HFFc6 (cell line): ENCODE results near the gene ZBTB17. TPM values are rescaled to one million over a fixed set of nuclear protein-coding genes. Genes with fewer than 3 reads are reported as not detected.
"Not testable (repeated sequence)": the region's sequence is repeated elsewhere in the genome, so short reads cannot be mapped to it uniquely, and the experiment has no call there.

Source experiments
- DNase-seq: peaks from one replicate; pipeline ENCODE4 v3.0.0-alpha.2; 2018
- H3K27ac Mint-ChIP-seq: 2 replicates; pipeline ENCODE4 v1.8.0; 2020; ENCODE audit warnings: mild to moderate bottlenecking, mixed read lengths
- H3K27me3 Mint-ChIP-seq: 2 replicates; pipeline ENCODE4 v1.8.0; 2021; ENCODE audit warnings: mild to moderate bottlenecking, moderate library complexity, mixed read lengths; ENCODE audit not compliant: insufficient read depth
- H3K36me3 Mint-ChIP-seq: 2 replicates; pipeline ENCODE4 v1.8.0; 2021; ENCODE audit warnings: low read depth, mixed read lengths
- H3K4me1 Mint-ChIP-seq: 2 replicates; pipeline ENCODE4 v1.8.0; 2020; ENCODE audit warnings: low read depth, mixed read lengths
- H3K4me3 Mint-ChIP-seq: 2 replicates; pipeline ENCODE4 v1.8.0; 2020; ENCODE audit warnings: mild to moderate bottlenecking, moderate library complexity, mixed read lengths
- H3K9me3 Mint-ChIP-seq: 2 replicates; pipeline ENCODE4 v1.8.0; 2020; ENCODE audit warnings: mild to moderate bottlenecking, mixed read lengths
- total RNA-seq, 6 experiments: library from RNA; stranded (reverse); fragmentation: NEBNext Ultra II Directional; extraction: Animal tissue kit (Norgen Biotek cat#: 25700); gene quantifications; 2 replicates in 1 of 6; 3 replicates in 5 of 6; pipeline ENCODE4 v1.2.3, GENCODE V29; 2021
- TF ChIP-seq, protein P1 (sequence below): fragments of 200-600 bp; sonication (generic); IDR thresholded peaks from 2 replicates; pipeline ENCODE4 v1.5.0; 2021; ENCODE audit warnings: antibody characterized with exemption, mild to moderate bottlenecking

Gene ZBTB17
- total RNA-seq, 6 experiments from 2014 or later = 22.5 to 25.4 (median 24.1) TPM

- Mint-ChIP-seq H3K9me3 (no peaks in the 10 kb centered on the region), H3K27ac (no peak overlapping the region), H3K4me1 (peaks cover 7% of the 10 kb centered on the region), H3K27me3 (no peaks in the 10 kb centered on the region; the same call in 1 of the 2 replicates), H3K4me3 (no peak overlapping the region), H3K36me3 (peaks cover 26% of the 10 kb centered on the region)
- no peak for DNase-seq
- TF ChIP-seq, protein P1, sequence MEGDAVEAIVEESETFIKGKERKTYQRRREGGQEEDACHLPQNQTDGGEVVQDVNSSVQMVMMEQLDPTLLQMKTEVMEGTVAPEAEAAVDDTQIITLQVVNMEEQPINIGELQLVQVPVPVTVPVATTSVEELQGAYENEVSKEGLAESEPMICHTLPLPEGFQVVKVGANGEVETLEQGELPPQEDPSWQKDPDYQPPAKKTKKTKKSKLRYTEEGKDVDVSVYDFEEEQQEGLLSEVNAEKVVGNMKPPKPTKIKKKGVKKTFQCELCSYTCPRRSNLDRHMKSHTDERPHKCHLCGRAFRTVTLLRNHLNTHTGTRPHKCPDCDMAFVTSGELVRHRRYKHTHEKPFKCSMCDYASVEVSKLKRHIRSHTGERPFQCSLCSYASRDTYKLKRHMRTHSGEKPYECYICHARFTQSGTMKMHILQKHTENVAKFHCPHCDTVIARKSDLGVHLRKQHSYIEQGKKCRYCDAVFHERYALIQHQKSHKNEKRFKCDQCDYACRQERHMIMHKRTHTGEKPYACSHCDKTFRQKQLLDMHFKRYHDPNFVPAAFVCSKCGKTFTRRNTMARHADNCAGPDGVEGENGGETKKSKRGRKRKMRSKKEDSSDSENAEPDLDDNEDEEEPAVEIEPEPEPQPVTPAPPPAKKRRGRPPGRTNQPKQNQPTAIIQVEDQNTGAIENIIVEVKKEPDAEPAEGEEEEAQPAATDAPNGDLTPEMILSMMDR = no peak
Observed at GRCh38 chr1:15911141-15911540, 64.8 kb downstream of the ZBTB17 start.

GRCh38 chr1:15908597-15908996 is 67.3 kb downstream of the ZBTB17 start:
- peaks cover 3% of the 10 kb centered on the region for H3K4me1 Mint-ChIP-seq
- DNase-seq = no peak
- H3K4me3 Mint-ChIP-seq = no peak overlapping the region
- no peaks in the 10 kb centered on the region for H3K9me3 Mint-ChIP-seq
- TF ChIP-seq, protein P1 = no peak
- H3K36me3 Mint-ChIP-seq = peaks cover 19% of the 10 kb centered on the region
- H3K27ac Mint-ChIP-seq = no peak overlapping the region
- H3K27me3 Mint-ChIP-seq = no peaks in the 10 kb centered on the region; the same call in 1 of the 2 replicates

- peak; percentile 88 for DNase-seq
- Mint-ChIP-seq H3K9me3 (no peaks in the 10 kb centered on the region), H3K27me3 (no peaks in the 10 kb centered on the region; the same call in 1 of the 2 replicates), H3K27ac (peak overlapping the region; percentile 77), H3K4me3 (peak overlapping the region; percentile 59), H3K36me3 (peaks cover 12% of the 10 kb centered on the region), H3K4me1 (peaks cover 45% of the 10 kb centered on the region)
- TF ChIP-seq, protein P1 = no peak
Observed at GRCh38 chr1:15902882-15903281, 73.0 kb downstream of the ZBTB17 start.

DNA sequence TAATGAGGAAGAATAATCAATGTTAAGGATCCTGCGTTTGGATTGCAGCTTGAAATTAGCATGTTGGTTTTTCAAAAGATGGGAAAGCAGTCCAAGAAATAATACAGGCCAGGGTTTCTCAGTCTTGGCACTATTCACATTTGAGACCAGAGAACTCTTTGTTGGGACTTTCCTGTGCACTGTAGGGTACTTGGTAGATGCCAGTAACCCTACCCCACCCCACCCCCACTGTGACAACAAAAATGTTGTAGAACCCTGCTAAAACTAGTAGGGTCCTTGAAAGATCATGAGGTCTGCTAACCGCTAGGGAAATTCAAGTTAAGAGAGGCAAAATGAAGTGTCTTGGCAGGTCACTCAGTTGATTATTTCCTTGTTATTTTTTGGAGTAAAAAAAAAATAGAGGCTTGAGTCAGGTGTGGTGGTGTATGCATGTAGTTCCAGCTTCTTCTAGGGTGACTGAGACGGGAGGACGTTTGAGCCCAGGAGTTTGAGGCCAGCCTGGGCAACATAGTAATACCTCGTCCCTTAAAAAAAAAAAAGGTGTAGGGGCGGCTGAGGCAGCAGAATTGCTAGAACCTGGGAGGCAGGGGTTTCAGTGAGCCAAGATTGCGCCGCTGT is 75.1 kb downstream of the ZBTB17 start:
- Mint-ChIP-seq H3K4me1 (peaks cover 48% of the 10 kb centered on the region), H3K4me3 (no peak overlapping the region), H3K9me3 (no peaks in the 10 kb centered on the region), H3K27ac (peak overlapping the region; percentile 60), H3K27me3 (no peaks in the 10 kb centered on the region; the same call in 1 of the 2 replicates), H3K36me3 (peaks cover 14% of the 10 kb centered on the region)
- DNase-seq = no peak
- TF ChIP-seq, protein P1 = no peak

DNA sequence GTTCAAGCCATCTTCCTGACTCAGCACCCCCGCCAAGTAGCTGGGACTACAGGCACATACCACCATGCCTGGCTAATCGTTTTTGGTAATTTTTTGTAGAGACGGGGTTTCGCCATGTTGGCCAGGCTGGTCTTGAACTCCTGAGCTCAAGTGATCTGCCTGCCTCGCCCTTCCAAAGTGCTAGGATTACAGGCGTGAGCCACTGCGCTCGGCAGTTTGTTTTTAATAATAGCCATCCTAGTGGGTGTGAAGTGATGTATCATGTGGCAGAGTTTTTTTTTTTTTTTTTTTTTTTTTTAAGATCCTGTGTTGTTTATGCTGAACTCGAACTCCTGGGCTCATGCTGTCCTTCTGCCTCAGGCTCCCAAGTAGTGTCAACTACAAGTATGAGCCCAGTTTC is 76.6 kb downstream of the ZBTB17 start:
- TF ChIP-seq, protein P1 = no peak
- H3K9me3 Mint-ChIP-seq = no peaks in the 10 kb centered on the region
- H3K36me3 Mint-ChIP-seq = peaks cover 20% of the 10 kb centered on the region
- DNase-seq = no peak
- H3K27me3 Mint-ChIP-seq = no peaks in the 10 kb centered on the region; the same call in 1 of the 2 replicates
- H3K27ac Mint-ChIP-seq = no peak overlapping the region
- H3K4me3 Mint-ChIP-seq = no peak overlapping the region
- peaks cover 49% of the 10 kb centered on the region for H3K4me1 Mint-ChIP-seq

- H3K27ac Mint-ChIP-seq = peak overlapping the region; percentile 44; the same call in 1 of the 2 replicates
- H3K4me1 Mint-ChIP-seq = peaks cover 50% of the 10 kb centered on the region
- H3K36me3 Mint-ChIP-seq = peaks cover 27% of the 10 kb centered on the region
- not testable (repeated sequence) for H3K27me3 Mint-ChIP-seq, H3K4me3 Mint-ChIP-seq, H3K9me3 Mint-ChIP-seq, DNase-seq
Observed at GRCh38 chr1:15896841-15897610, 78.9 kb downstream of the ZBTB17 start.
